Endothelial cell of umbilical vein (primary cell): ENCODE measurements around the gene CDK5RAP2. TPM values are rescaled to one million over a fixed set of nuclear protein-coding genes. Genes with fewer than 3 reads are reported as not detected.

Source experiments
- BruUV-seq: library from RNA; stranded (reverse); fragments of 400-500 nt; replicated peaks from 2 replicates; lab custom pipeline; 2021; lab: Mats Ljungman, UMichigan
- CTCF ChIA-PET: fragments of 300-600, 350-600 bp; sonication (Branson Sonifier 250); formaldehyde crosslinking; loops from one replicate; lab custom pipeline; 2021; ENCODE audit warnings: antibody characterized with exemption, inconsistent platforms; lab: Charles Lee
- POLR2A ChIA-PET: fragments of 300-600, 350-600 bp; sonication (Branson Sonifier 250); formaldehyde crosslinking; loops from one replicate; lab custom pipeline; 2021; ENCODE audit warnings: antibody characterized with exemption, inconsistent platforms; lab: Charles Lee
- DNase-seq: peaks from one replicate; pipeline ENCODE4 v3.0.0-alpha.2; 2011; ENCODE audit warnings: low read depth, low spot score
- FAIRE-seq: peaks from 2 replicates; lab custom pipeline; 2011; peaks lifted over from hg19 to GRCh38; lab: Jason Lieb, UNC
- H2AFZ ChIP-seq: 2 replicates; pipeline ENCODE4 v1.6.0; 2012; ENCODE audit warnings: low read depth, low read length, control low read depth, inconsistent platforms
- H3K27ac ChIP-seq: 2 replicates; pipeline ENCODE4 v1.5.1; 2011; ENCODE audit warnings: low read depth, mild to moderate bottlenecking, control low read depth, low read length, moderate library complexity; ENCODE audit not compliant: insufficient read depth
- H3K27me3 ChIP-seq, 2 experiments: 2 replicates each; pipeline versions ENCODE4 v1.6.0 to v1.6.1; 2011; ENCODE audit warnings: low read length in 2 of 2, mixed read lengths in 1 of 2; ENCODE audit not compliant: control insufficient read depth in 2 of 2, insufficient read depth in 2 of 2
- H3K36me3 ChIP-seq, 2 experiments: 2 replicates in 1 of 2; 3 replicates in 1 of 2; pipeline ENCODE4 v1.5.1; 2011; ENCODE audit warnings: low read length in 2 of 2, mild to moderate bottlenecking in 1 of 2, moderate library complexity in 1 of 2; ENCODE audit not compliant: control insufficient read depth in 2 of 2, insufficient read depth in 2 of 2; ENCODE audit errors: extremely low read depth in 1 of 2
- H3K4me1 ChIP-seq: 3 replicates; pipeline ENCODE4 v1.5.1; 2011; ENCODE audit warnings: mild to moderate bottlenecking, low read length; ENCODE audit not compliant: control insufficient read depth, insufficient read depth; ENCODE audit errors: extremely low read depth
- H3K4me2 ChIP-seq: 2 replicates; pipeline ENCODE4 v1.6.1; 2011; ENCODE audit warnings: low read length, control low read depth, mixed read lengths; ENCODE audit not compliant: insufficient read depth
- H3K4me3 ChIP-seq, 3 experiments: fragments of 200-600 bp in 1 of 3; sonication (generic), shearing (Covaris generic) in 1 of 3; replicated peaks in 1 of 3; 2 replicates each; pipeline ENCODE4 v1.5.1; 2011 to 2016; ENCODE audit warnings: control low read depth in 3 of 3, low read length in 3 of 3, mild to moderate bottlenecking in 2 of 3, inconsistent platforms in 1 of 3, low read depth in 1 of 3, moderate library complexity in 1 of 3; ENCODE audit not compliant: insufficient read depth in 1 of 3
- H3K79me2 ChIP-seq: 2 replicates; pipeline ENCODE4 v1.6.0; 2012; ENCODE audit warnings: low read length, inconsistent platforms; ENCODE audit not compliant: control insufficient read depth, insufficient read depth
- H3K9ac ChIP-seq: replicated peaks from 2 replicates; pipeline ENCODE3; 2011; ENCODE audit warnings: low read length, control low read depth; ENCODE audit not compliant: insufficient read depth; ENCODE audit errors: extremely low read depth
- H3K9me1 ChIP-seq: replicated peaks from 3 replicates; pipeline ENCODE4 v1.6.0; 2011; ENCODE audit warnings: mild to moderate bottlenecking, low read length; ENCODE audit not compliant: control insufficient read depth, insufficient read depth; ENCODE audit errors: extremely low read depth
- H3K9me3 ChIP-seq: replicated peaks from 2 replicates; pipeline ENCODE4 v1.5.1; 2012; ENCODE audit warnings: low read length, inconsistent platforms; ENCODE audit not compliant: control insufficient read depth, insufficient read depth
- H4K20me1 ChIP-seq: replicated peaks from 2 replicates; pipeline ENCODE3; 2011; ENCODE audit warnings: mild to moderate bottlenecking, low read length; ENCODE audit not compliant: control insufficient read depth, insufficient read depth; ENCODE audit errors: extremely low read depth
- CTCF ChIP-seq, 2 donors: IDR thresholded peaks; 1 replicate in 1 of 2; 2 replicates in 1 of 2; pipeline ENCODE4 v1.5.1; 2011; ENCODE audit warnings: low read length in 2 of 2, mild to moderate bottlenecking in 2 of 2, moderate library complexity in 2 of 2, control low read depth in 1 of 2, inconsistent platforms in 1 of 2, low read depth in 1 of 2; ENCODE audit not compliant: insufficient read depth in 1 of 2; ENCODE audit errors: extremely low read depth in 1 of 2
- JUN ChIP-seq: IDR thresholded peaks from 2 replicates; pipeline ENCODE4 v1.6.1; 2011; ENCODE audit warnings: borderline replicate concordance, low read depth; ENCODE audit not compliant: insufficient read length, insufficient read depth
- MAX ChIP-seq: IDR thresholded peaks from 2 replicates; pipeline ENCODE4 v1.6.1; 2011; ENCODE audit not compliant: insufficient read depth, insufficient read length
- MYC ChIP-seq: IDR thresholded peaks from one replicate; pipeline ENCODE4 v1.6.1; 2011; ENCODE audit warnings: mild to moderate bottlenecking, low read depth, low read length
- POLR2AphosphoS5 ChIP-seq: IDR thresholded peaks from 2 replicates; pipeline ENCODE4 v1.6.1; 2012; ENCODE audit warnings: low read depth, mild to moderate bottlenecking, control low read depth, low read length, moderate library complexity; ENCODE audit not compliant: insufficient read depth
- dilution Hi-C: fragments of 300-500 bp; cut with MboI; formaldehyde crosslinking; loops from one replicate; pipeline ENCODE4 v1.15.0; 2019; ENCODE audit warnings: low sequenced_read_pairs; ENCODE audit not compliant: extremely low pct_ligation_motif_present
- intact Hi-C: fragments of 100-400 bp; cut with micrococcal nuclease; formaldehyde crosslinking; loops from one replicate; pipeline ENCODE4 v1.10.0; 2022
- polyA plus RNA-seq, 4 experiments: library from polyadenylated mRNA; depleted of rRNA in 3 of 4; stranded (reverse) in 3 of 4; unstranded in 1 of 4; fragments of >200 nt; gene quantifications; 2 replicates each; pipeline versions ENCODE4 v1.2.1 to v1.2.3, GENCODE V29; 2011 to 2012; ENCODE audit warnings: missing spikeins in 1 of 4
- total RNA-seq: library from RNA; stranded (reverse); gene quantifications from 2 replicates; pipeline ENCODE4 v1.2.3, GENCODE V29; 2021

CDK5RAP2 gene
- total and polyA plus RNA-seq, 2 donors (not counting 3 experiments of a cell fraction or from before 2014, with no cell fraction given) = 17.5 to 56.7 TPM

GRCh38 chr9:120481846-120482245 is 98.1 kb downstream of the CDK5RAP2 start:
- no peak overlapping the region for H3K4me2 ChIP-seq
- no peaks in the 10 kb centered on the region for H4K20me1 ChIP-seq
- ChIA-PET POLR2A (no interaction called here), CTCF (no interaction called here)
- H3K27ac ChIP-seq = no peak overlapping the region
- no peak overlapping the region for H2AFZ ChIP-seq
- dilution Hi-C loops = no loop called here
- no peaks in the 10 kb centered on the region for H3K27me3 ChIP-seq
- no TSS peak for BruUV-seq
- H3K9me3 ChIP-seq = no peaks in the 10 kb centered on the region
- no peaks in the 10 kb centered on the region for H3K4me1 ChIP-seq
- H3K36me3 ChIP-seq = no peaks in the 10 kb centered on the region
- H3K9me1 ChIP-seq = no peaks in the 10 kb centered on the region
- H3K9ac ChIP-seq = no peak overlapping the region
- intact Hi-C loops = no loop called here
- no peak overlapping the region for H3K4me3 ChIP-seq
- FAIRE-seq (no peak), DNase-seq (no peak)
- no peak for TF ChIP-seq POLR2AphosphoS5
- no peak for TF ChIP-seq CTCF (IDR thresholded peaks at IDR 0.05; ENCODE audit: extremely low read depth in 1 of 2, insufficient read depth in 1 of 2, low read depth in 1 of 2, low read length in 2 of 2)
- TF ChIP-seq MAX = no peak
- TF ChIP-seq JUN = no peak
- no peaks in the 10 kb centered on the region for H3K79me2 ChIP-seq

- Histone ChIP-seq H4K20me1 (no peaks in the 10 kb centered on the region), H3K9me1 (no peaks in the 10 kb centered on the region), H3K9me3 (no peaks in the 10 kb centered on the region), H3K4me3 (no peak overlapping the region), H3K4me1 (no peaks in the 10 kb centered on the region), H3K4me2 (no peak overlapping the region), H3K36me3 (no peaks in the 10 kb centered on the region), H3K9ac (no peak overlapping the region), H3K27me3 (no peaks in the 10 kb centered on the region), H2AFZ (no peak overlapping the region), H3K79me2 (no peaks in the 10 kb centered on the region), H3K27ac (no peak overlapping the region)
- BruUV-seq = no TSS peak
- dilution Hi-C loops (no loop called here), intact Hi-C loops (no loop called here)
- FAIRE-seq (no peak), DNase-seq (peak; percentile 4)
- TF ChIP-seq MAX (no peak), MYC (no peak)
- CTCF ChIA-PET = no interaction called here
- POLR2A ChIA-PET = no interaction called here
These were observed 98.7 kb downstream of the CDK5RAP2 start for GRCh38 chr9:120481248-120481647.
